H9 (cell line): ENCODE data around the gene PYGL. TPM values are rescaled to one million over a fixed set of nuclear protein-coding genes. Genes with fewer than 3 reads are reported as not detected.

Experiments
- DNase-seq: peaks from one replicate; pipeline ENCODE4 v3.0.0-alpha.2; 2017
- H2AFZ ChIP-seq: one replicate; pipeline ENCODE4 v1.6.1; 2013; ENCODE audit warnings: mild to moderate bottlenecking, low read length, control low read depth, moderate library complexity
- H2AK5ac ChIP-seq: 2 replicates; pipeline ENCODE4 v1.6.1; 2013; ENCODE audit warnings: low read length, control low read depth, mixed read lengths; ENCODE audit not compliant: insufficient read length
- H2BK120ac ChIP-seq: one replicate; pipeline ENCODE4 v1.6.1; 2013; ENCODE audit warnings: low read depth, mild to moderate bottlenecking, low read length, control low read depth, inconsistent platforms; ENCODE audit not compliant: poor library complexity, severe bottlenecking
- H2BK12ac ChIP-seq: 2 replicates; pipeline ENCODE4 v1.6.1; 2013; ENCODE audit warnings: low read length, control low read depth, mixed read lengths, low read depth; ENCODE audit not compliant: insufficient read length
- H2BK15ac ChIP-seq: 2 replicates; pipeline ENCODE4 v1.6.1; 2013; ENCODE audit warnings: low read depth, low read length, control low read depth
- H2BK20ac ChIP-seq: one replicate; pipeline ENCODE4 v1.6.1; 2013; ENCODE audit warnings: low read depth, mild to moderate bottlenecking, low read length, control low read depth, inconsistent platforms; ENCODE audit not compliant: poor library complexity, severe bottlenecking
- H2BK5ac ChIP-seq: 2 replicates; pipeline ENCODE4 v1.6.1; 2013; ENCODE audit warnings: low read length, control low read depth, mixed read lengths; ENCODE audit not compliant: insufficient read length
- H3K14ac ChIP-seq: 2 replicates; pipeline ENCODE4 v1.6.1; 2013; ENCODE audit warnings: low read length, control low read depth; ENCODE audit not compliant: insufficient read depth
- H3K18ac ChIP-seq: 2 replicates; pipeline ENCODE4 v1.6.1; 2013; ENCODE audit warnings: low read depth, mild to moderate bottlenecking, mixed read lengths, low read length, control low read depth; ENCODE audit not compliant: insufficient read length
- H3K23ac ChIP-seq: 2 replicates; pipeline ENCODE4 v1.6.1; 2013; ENCODE audit warnings: low read length, control low read depth, mixed read lengths, low read depth; ENCODE audit not compliant: insufficient read length
- H3K23me2 ChIP-seq: 2 replicates; pipeline ENCODE4 v1.6.1; 2013; ENCODE audit warnings: low read depth, mild to moderate bottlenecking, mixed read lengths, low read length, control low read depth; ENCODE audit not compliant: insufficient read length, poor library complexity, severe bottlenecking
- H3K27ac ChIP-seq: 2 replicates; pipeline ENCODE4 v1.5.1; 2013; ENCODE audit warnings: low read length, control low read depth, mixed read lengths, low read depth; ENCODE audit not compliant: insufficient read length
- H3K27me3 ChIP-seq: 2 replicates; pipeline ENCODE4 v1.6.1; 2013; ENCODE audit warnings: low read length, control low read depth, inconsistent platforms; ENCODE audit not compliant: insufficient read depth
- H3K4ac ChIP-seq: 2 replicates; pipeline ENCODE4 v1.6.1; 2013; ENCODE audit warnings: low read depth, mild to moderate bottlenecking, control low read depth, inconsistent platforms, low read length, moderate library complexity
- H3K4me1 ChIP-seq: 2 replicates; pipeline ENCODE4 v1.6.1; 2013; ENCODE audit warnings: low read length, control low read depth, inconsistent platforms; ENCODE audit not compliant: insufficient read depth
- H3K4me2 ChIP-seq: 2 replicates; pipeline ENCODE4 v1.6.1; 2013; ENCODE audit warnings: low read length, control low read depth, mixed read lengths; ENCODE audit not compliant: insufficient read length, insufficient read depth
- H3K56ac ChIP-seq: 2 replicates; pipeline ENCODE4 v1.6.1; 2013; ENCODE audit warnings: low read depth, mild to moderate bottlenecking, mixed read lengths, low read length, control low read depth; ENCODE audit not compliant: insufficient read length
- H3K79me1 ChIP-seq: 2 replicates; pipeline ENCODE4 v1.6.1; 2013; ENCODE audit warnings: low read depth, mild to moderate bottlenecking, moderate library complexity, low read length, control low read depth, inconsistent platforms; ENCODE audit not compliant: insufficient read depth, poor library complexity, severe bottlenecking
- H3K79me2 ChIP-seq: 2 replicates; pipeline ENCODE4 v1.6.1; 2013; ENCODE audit warnings: low read length, control low read depth, inconsistent platforms; ENCODE audit not compliant: insufficient read depth
- H3K9ac ChIP-seq: 2 replicates; pipeline ENCODE4 v1.6.1; 2013; ENCODE audit warnings: low read length, control low read depth, mixed read lengths; ENCODE audit not compliant: insufficient read length; ENCODE audit errors: extremely low read depth
- H3K9me3 ChIP-seq: one replicate; pipeline ENCODE4 v1.6.1; 2013; ENCODE audit warnings: low read depth, low read length, inconsistent platforms; ENCODE audit not compliant: control insufficient read depth
- H3T11ph ChIP-seq: one replicate; pipeline ENCODE4 v1.6.1; 2013; ENCODE audit warnings: mild to moderate bottlenecking, low read length, control low read depth, inconsistent platforms
- H4K20me1 ChIP-seq: one replicate; pipeline ENCODE4 v1.6.1; 2013; ENCODE audit not compliant: control insufficient read depth, insufficient read length, insufficient read depth
- H4K5ac ChIP-seq: 2 replicates; pipeline ENCODE4 v1.6.1; 2013; ENCODE audit warnings: low read depth, mild to moderate bottlenecking, mixed read lengths, low read length, control low read depth; ENCODE audit not compliant: insufficient read length
- H4K8ac ChIP-seq: replicated peaks from 2 replicates; pipeline ENCODE4 v1.6.1; 2013; ENCODE audit warnings: low read length, control low read depth, mixed read lengths, low read depth; ENCODE audit not compliant: insufficient read length
- H4K91ac ChIP-seq: 2 replicates; pipeline ENCODE4 v1.6.1; 2013; ENCODE audit warnings: low read depth, mild to moderate bottlenecking, moderate library complexity, mixed read lengths, low read length, control low read depth; ENCODE audit not compliant: insufficient read length
- H3K27ac Mint-ChIP-seq, 3 experiments: 2 replicates in 2 of 3; 3 replicates in 1 of 3; pipeline ENCODE4 v1.8.0; 2020 to 2021; ENCODE audit warnings: mixed read lengths in 3 of 3, mild to moderate bottlenecking in 1 of 3, moderate library complexity in 1 of 3
- H3K27me3 Mint-ChIP-seq: 2 replicates; pipeline ENCODE4 v1.8.0; 2021; ENCODE audit warnings: low read depth, mild to moderate bottlenecking, moderate library complexity, mixed read lengths
- H3K36me3 Mint-ChIP-seq, 3 experiments: 2 replicates in 2 of 3; 3 replicates in 1 of 3; pipeline ENCODE4 v1.8.0; 2020 to 2021; ENCODE audit warnings: low read depth in 3 of 3, mixed read lengths in 3 of 3; ENCODE audit not compliant: insufficient read depth in 1 of 3
- H3K4me1 Mint-ChIP-seq, 2 experiments: 2 replicates each; pipeline ENCODE4 v1.8.0; 2020; ENCODE audit warnings: mixed read lengths in 2 of 2
- H3K4me3 Mint-ChIP-seq, 2 experiments: 2 replicates in 1 of 2; 3 replicates in 1 of 2; pipeline ENCODE4 v1.8.0; 2020 to 2021; ENCODE audit warnings: mild to moderate bottlenecking in 2 of 2, mixed read lengths in 2 of 2, moderate library complexity in 1 of 2
- H3K9me3 Mint-ChIP-seq, 2 experiments: 2 replicates in 1 of 2; 3 replicates in 1 of 2; pipeline ENCODE4 v1.8.0; 2020; ENCODE audit warnings: mild to moderate bottlenecking in 2 of 2, mixed read lengths in 2 of 2, moderate library complexity in 1 of 2
- WGBS: extraction: QIAGEN DNeasy Blood & Tissue Kit; methylation state at CpG from one replicate; pipeline ENCODE4 v1.1.7; 2013; ENCODE audit warnings: missing lambda C conversion rate, low lambda C conversion rate, mixed read lengths; ENCODE audit not compliant: insufficient read length; ENCODE audit errors: extremely low coverage; 5-methylcytosine and 5-hydroxymethylcytosine counted together
- total RNA-seq: library from RNA; stranded (reverse); gene quantifications from 2 replicates; pipeline ENCODE4 v1.2.1, GENCODE V29; 2021
- TF ChIP-seq, protein P1 (sequence below): fragments of 200-600 bp; sonication (generic); conservative IDR thresholded peaks from 3 replicates; pipeline ENCODE4 v1.8.0; 2021; ENCODE audit warnings: antibody characterized with exemption, mild to moderate bottlenecking

PYGL gene
- total RNA-seq, 1 experiment from 2014 or later = 53.8 TPM

DNA sequence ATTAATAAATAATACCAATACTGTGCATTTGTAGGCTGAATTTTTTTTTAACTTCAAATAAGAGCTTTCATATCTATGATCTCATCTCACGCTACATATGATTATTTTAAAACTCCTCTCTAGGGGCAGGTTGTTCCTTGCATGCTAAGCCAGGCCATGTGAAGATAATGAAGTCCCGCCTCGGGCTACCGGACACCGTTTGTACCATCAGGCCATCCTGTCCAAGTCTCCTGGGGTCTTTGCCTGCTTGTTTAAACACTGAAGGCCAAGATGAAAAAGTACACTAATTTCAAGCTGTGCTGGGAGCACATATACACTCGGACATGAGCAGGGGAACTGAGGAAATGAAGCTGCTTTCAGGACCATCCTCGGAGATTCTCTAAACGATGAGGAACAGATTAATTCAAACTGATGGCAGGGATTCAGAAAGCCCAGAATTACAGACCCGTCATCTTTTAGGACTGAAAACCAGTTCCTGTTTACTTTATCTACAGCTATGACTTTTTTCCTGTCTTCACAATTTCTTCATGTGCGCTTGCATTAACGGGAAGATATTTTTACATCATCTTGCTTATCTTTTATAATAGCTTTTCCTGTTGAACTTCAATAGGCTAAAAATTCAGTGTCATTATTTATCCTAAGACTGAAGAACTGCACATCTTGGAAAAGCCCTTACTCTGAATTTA lies 78.7 kb downstream of the PYGL start:
- no peak overlapping the region for H2BK120ac ChIP-seq
- H3K9me3 Mint-ChIP-seq = no peaks in the 10 kb centered on the region
- no peak overlapping the region for H3T11ph ChIP-seq
- TF ChIP-seq, protein P1, sequence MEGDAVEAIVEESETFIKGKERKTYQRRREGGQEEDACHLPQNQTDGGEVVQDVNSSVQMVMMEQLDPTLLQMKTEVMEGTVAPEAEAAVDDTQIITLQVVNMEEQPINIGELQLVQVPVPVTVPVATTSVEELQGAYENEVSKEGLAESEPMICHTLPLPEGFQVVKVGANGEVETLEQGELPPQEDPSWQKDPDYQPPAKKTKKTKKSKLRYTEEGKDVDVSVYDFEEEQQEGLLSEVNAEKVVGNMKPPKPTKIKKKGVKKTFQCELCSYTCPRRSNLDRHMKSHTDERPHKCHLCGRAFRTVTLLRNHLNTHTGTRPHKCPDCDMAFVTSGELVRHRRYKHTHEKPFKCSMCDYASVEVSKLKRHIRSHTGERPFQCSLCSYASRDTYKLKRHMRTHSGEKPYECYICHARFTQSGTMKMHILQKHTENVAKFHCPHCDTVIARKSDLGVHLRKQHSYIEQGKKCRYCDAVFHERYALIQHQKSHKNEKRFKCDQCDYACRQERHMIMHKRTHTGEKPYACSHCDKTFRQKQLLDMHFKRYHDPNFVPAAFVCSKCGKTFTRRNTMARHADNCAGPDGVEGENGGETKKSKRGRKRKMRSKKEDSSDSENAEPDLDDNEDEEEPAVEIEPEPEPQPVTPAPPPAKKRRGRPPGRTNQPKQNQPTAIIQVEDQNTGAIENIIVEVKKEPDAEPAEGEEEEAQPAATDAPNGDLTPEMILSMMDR = no peak
- H2AK5ac ChIP-seq = no peak overlapping the region
- H3K18ac ChIP-seq = no peak overlapping the region
- no peak overlapping the region for H2BK5ac ChIP-seq
- no peak overlapping the region for H3K4me2 ChIP-seq
- peaks cover 18% of the 10 kb centered on the region for H3K27me3 Mint-ChIP-seq
- H4K20me1 ChIP-seq = no peaks in the 10 kb centered on the region
- no CpG with 5 or more reads among the region's 11 CpGs for WGBS
- no peak overlapping the region for H4K8ac ChIP-seq
- H2BK15ac ChIP-seq = no peak overlapping the region
- H3K4me1 Mint-ChIP-seq = peaks cover 17% of the 10 kb centered on the region in 2 experiments
- H3K14ac ChIP-seq = no peak overlapping the region
- H3K56ac ChIP-seq = no peak overlapping the region
- no peak overlapping the region for H3K4ac ChIP-seq
- no peak overlapping the region for H3K27ac ChIP-seq
- H3K36me3 Mint-ChIP-seq = no peaks in the 10 kb centered on the region
- H3K79me2 ChIP-seq = no peaks in the 10 kb centered on the region
- H3K9me3 ChIP-seq = no peaks in the 10 kb centered on the region
- no peak overlapping the region for H3K4me3 Mint-ChIP-seq
- H3K23me2 ChIP-seq = no peaks in the 10 kb centered on the region
- H2AFZ ChIP-seq = no peak overlapping the region
- H3K4me1 ChIP-seq = peaks cover 4% of the 10 kb centered on the region
- H4K5ac ChIP-seq = no peak overlapping the region
- H4K91ac ChIP-seq = no peak overlapping the region
- H2BK20ac ChIP-seq = no peak overlapping the region
- H3K27me3 ChIP-seq = no peaks in the 10 kb centered on the region
- H3K79me1 ChIP-seq = no peaks in the 10 kb centered on the region
- no peak for DNase-seq
- no peak overlapping the region for H3K9ac ChIP-seq
- no peak overlapping the region for H3K23ac ChIP-seq
- H3K27ac Mint-ChIP-seq = no peak overlapping the region
- no peak overlapping the region for H2BK12ac ChIP-seq
